A549 (cell line): Measurements from ENCODE around the gene SMC1A. TPM values are rescaled to one million over a fixed set of nuclear protein-coding genes. Genes with fewer than 3 reads are reported as not detected.
A peak's percentile ranks its signal among the peaks of the same experiment; 100 is the strongest.

Experiments used
- ATAC-seq, 2 experiments: fragments of 200-7000 bp in 1 of 2; fragments of >200 bp in 1 of 2; cut with Nextera tagmentation in 1 of 2; cut with Tn5 transposase in 1 of 2; 3 replicates each; pipeline versions ENCODE4 v1.8.0 to v1.9.1; 2018 to 2020; ENCODE audit warnings: mild to moderate bottlenecking in 1 of 2, moderate library complexity in 1 of 2
- CTCF ChIA-PET: fragments of 300-600 bp; sonication (Branson Sonifier 250); formaldehyde crosslinking; extraction: SDS; loops from one replicate; lab custom pipeline; 2021; ENCODE audit warnings: antibody characterized with exemption, inconsistent platforms; lab: Yijun Ruan, JAX
- POLR2A ChIA-PET: fragments of 350-600 bp; formaldehyde crosslinking; extraction: SDS; loops from one replicate; lab custom pipeline; 2021; ENCODE audit warnings: antibody characterized with exemption, inconsistent platforms; lab: Yijun Ruan, JAX
- DNase-seq, 2 experiments: peaks; one replicate each; pipeline versions ENCODE4 v3.0.0 to v3.0.0-alpha.2; 2011 to 2016; ENCODE audit warnings: low read depth in 1 of 2, low spot score in 1 of 2
- FAIRE-seq: peaks from 2 replicates; lab custom pipeline; 2011; peaks lifted over from hg19 to GRCh38; lab: Jason Lieb, UNC
- H3K27ac ChIP-seq, 2 experiments: fragments of >200 bp; sonication (Bioruptor Twin); formaldehyde crosslinking; 3 replicates each; pipeline ENCODE4 v1.5.1; 2016 to 2017
- H3K4me1 ChIP-seq: fragments of >200 bp; sonication (Bioruptor Twin); formaldehyde crosslinking; 3 replicates; pipeline ENCODE4 v1.6.1; 2016
- H3K4me2 ChIP-seq: fragments of >200 bp; sonication (Bioruptor Twin); formaldehyde crosslinking; 3 replicates; pipeline ENCODE4 v1.6.1; 2016
- H3K4me3 ChIP-seq: fragments of >200 bp; sonication (Bioruptor Twin); formaldehyde crosslinking; 3 replicates; pipeline ENCODE4 v1.5.1; 2016
- H3K9me3 ChIP-seq: fragments of >200 bp; sonication (Bioruptor Twin); formaldehyde crosslinking; 3 replicates; pipeline ENCODE4 v1.6.1; 2016
- CEBPB ChIP-seq, 2 experiments: fragments of >200 bp in 1 of 2; sonication (Bioruptor Twin) in 1 of 2; formaldehyde crosslinking in 1 of 2; IDR thresholded peaks; 2 replicates each; pipeline ENCODE4 v1.6.1; 2012 to 2016
- CHD2 ChIP-seq: fragments of 150-350 bp; IDR thresholded peaks from 2 replicates; pipeline ENCODE4 v1.6.1; 2014; ENCODE audit warnings: low read length; ENCODE audit not compliant: partially characterized antibody
- CTCF ChIP-seq: fragments of >200 bp; sonication (Bioruptor Twin); formaldehyde crosslinking; IDR thresholded peaks from 3 replicates; pipeline ENCODE4 v1.5.1; 2016
- E2F6 ChIP-seq: IDR thresholded peaks from 2 replicates; pipeline ENCODE4 v1.6.1; 2012; ENCODE audit warnings: low read depth, borderline replicate concordance
- EP300 ChIP-seq, 2 experiments: fragments of >200 bp; sonication (Bioruptor Twin); formaldehyde crosslinking; IDR thresholded peaks; 2 replicates in 1 of 2; 3 replicates in 1 of 2; pipeline ENCODE4 v1.6.1; 2016 to 2017
- FOSB ChIP-seq: fragments of 250-450 bp; sonication (Bioruptor Pico); IDR thresholded peaks from 2 replicates; pipeline ENCODE4 v1.5.0; 2020; ENCODE audit warnings: mild to moderate bottlenecking, moderate library complexity
- FOXS1 ChIP-seq: fragments of 250-450 bp; sonication (Bioruptor Pico); IDR thresholded peaks from 2 replicates; pipeline ENCODE4 v1.5.0; 2020; ENCODE audit warnings: mild to moderate bottlenecking, moderate library complexity
- HOXB13 ChIP-seq: fragments of 250-450 bp; sonication (Bioruptor Pico); IDR thresholded peaks from 2 replicates; pipeline ENCODE4 v1.5.0; 2020; ENCODE audit warnings: low read depth, mild to moderate bottlenecking, moderate library complexity
- HOXB5 ChIP-seq: fragments of 250-450 bp; sonication (Bioruptor Pico); IDR thresholded peaks from 2 replicates; pipeline ENCODE4 v1.5.0; 2020; ENCODE audit warnings: mild to moderate bottlenecking, moderate library complexity
- JUN ChIP-seq, 2 experiments: fragments of >200 bp; sonication (Bioruptor Twin); formaldehyde crosslinking; IDR thresholded peaks; 2 replicates in 1 of 2; 3 replicates in 1 of 2; pipeline ENCODE4 v1.6.1; 2016 to 2017
- JUNB ChIP-seq: fragments of >200 bp; sonication (Bioruptor Twin); formaldehyde crosslinking; IDR thresholded peaks from 2 replicates; pipeline ENCODE4 v1.6.1; 2016
- MAFK ChIP-seq: fragments of 450-650 bp; IDR thresholded peaks from 2 replicates; pipeline ENCODE4 v1.6.1; 2014; ENCODE audit not compliant: partially characterized antibody
- MAX ChIP-seq: IDR thresholded peaks from 2 replicates; pipeline ENCODE4 v1.6.1; 2012
- MAZ ChIP-seq: fragments of 150-350 bp; IDR thresholded peaks from 2 replicates; pipeline ENCODE4 v1.6.1; 2014; ENCODE audit warnings: antibody characterized with exemption, low read depth, low read length, borderline replicate concordance
- NFE2L2 ChIP-seq: fragments of 150-350 bp; conservative IDR thresholded peaks from 2 replicates; pipeline ENCODE4 v1.6.1; 2014; ENCODE audit warnings: low read length
- NR3C1 ChIP-seq: fragments of >200 bp; sonication (Bioruptor Twin); formaldehyde crosslinking; IDR thresholded peaks from 3 replicates; pipeline ENCODE4 v1.6.1; 2017
- PHF8 ChIP-seq: fragments of 200-600 bp; sonication (generic); IDR thresholded peaks from 2 replicates; pipeline ENCODE4 v1.6.1; 2016; ENCODE audit warnings: low read depth, mild to moderate bottlenecking, antibody characterized with exemption, moderate library complexity, borderline replicate concordance
- POLR2A ChIP-seq: IDR thresholded peaks from 2 replicates; pipeline ENCODE4 v1.6.1; 2012; ENCODE audit warnings: mild to moderate bottlenecking, low read length
- POLR2AphosphoS2 ChIP-seq: conservative IDR thresholded peaks from 2 replicates; pipeline ENCODE4 v1.6.1; 2012; ENCODE audit warnings: low read length, improper control_type of control experiment, inconsistent platforms
- RAD21 ChIP-seq, 2 experiments: fragments of >200 bp in 1 of 2; sonication (Bioruptor Twin) in 1 of 2; formaldehyde crosslinking in 1 of 2; IDR thresholded peaks in 1 of 2; conservative IDR thresholded peaks in 1 of 2; 2 replicates in 1 of 2; 3 replicates in 1 of 2; pipeline ENCODE4 v1.6.1; 2012 to 2018; ENCODE audit warnings: inconsistent platforms in 1 of 2
- RARB ChIP-seq: fragments of 250-450 bp; sonication (Bioruptor Pico); IDR thresholded peaks from 2 replicates; pipeline ENCODE4 v1.8.0; 2021; ENCODE audit warnings: mild to moderate bottlenecking, moderate library complexity
- RNF2 ChIP-seq: fragments of 200-600 bp; sonication (generic); IDR thresholded peaks from 2 replicates; pipeline ENCODE4 v1.6.1; 2016; ENCODE audit warnings: low read depth, mild to moderate bottlenecking, antibody characterized with exemption, moderate library complexity, borderline replicate concordance
- SMC3 ChIP-seq: fragments of >200 bp; sonication (Bioruptor Twin); formaldehyde crosslinking; IDR thresholded peaks from 3 replicates; pipeline ENCODE4 v1.6.1; 2018; ENCODE audit warnings: inconsistent platforms
- TFCP2L1 ChIP-seq: fragments of 250-450 bp; sonication (Bioruptor Pico); IDR thresholded peaks from 2 replicates; pipeline ENCODE4 v1.5.0; 2021; ENCODE audit warnings: mild to moderate bottlenecking
- TP53 ChIP-seq: fragments of 250-450 bp; sonication (Bioruptor Pico); IDR thresholded peaks from 2 replicates; pipeline ENCODE4 v1.5.0; 2021; ENCODE audit warnings: mild to moderate bottlenecking, moderate library complexity
- ZC3H11A ChIP-seq: fragments of 450-650 bp; IDR thresholded peaks from 2 replicates; pipeline ENCODE4 v1.6.1; 2014; ENCODE audit warnings: antibody characterized with exemption, mild to moderate bottlenecking
- ZSCAN20 ChIP-seq: fragments of 250-450 bp; sonication (Bioruptor Pico); IDR thresholded peaks from 2 replicates; pipeline ENCODE4 v1.8.0; 2022; ENCODE audit warnings: mild to moderate bottlenecking, moderate library complexity
- WGBS: methylation state at CpG from one replicate; pipeline ENCODE4 v1.1.6; 2017; ENCODE audit errors: missing lambda C conversion rate; 5-methylcytosine and 5-hydroxymethylcytosine counted together
- polyA plus RNA-seq, 4 experiments: library from polyadenylated mRNA; depleted of rRNA in 3 of 4; stranded (reverse); fragments of >200 nt; fragmentation: RNase III in 1 of 4; extraction: RNeasy Plus Mini Kit Qiagen cat#74134 plus additional on column Dnase treatment in 1 of 4; gene quantifications; 2 replicates in 3 of 4; 3 replicates in 1 of 4; pipeline ENCODE4 v1.2.3, GENCODE V29; 2011 to 2017

SMC1A gene
- polyA plus RNA-seq, 2 of the 4 experiments (the other 2 are of a cell fraction): 76.7 to 100 TPM

GRCh38 chrX:53438174-53438831 lies 15.8 kb upstream of the SMC1A start:
- WGBS: 69% methylated on average over 5 of the region's 5 CpGs
- Histone ChIP-seq H3K9me3 (no peaks in the 10 kb centered on the region), H3K4me2 (no peak overlapping the region), H3K4me3 (no peak overlapping the region), H3K4me1 (peaks cover 16% of the 10 kb centered on the region), H3K27ac (no peak overlapping the region)
- FAIRE-seq (peak; percentile 51), DNase-seq (no peak), ATAC-seq (no peak)
- ChIA-PET POLR2A (no interaction called here), CTCF (no interaction called here)
- TF ChIP-seq CHD2 (no peak), EP300 (IDR thresholded peaks at IDR 0.05) (no peak), JUN (IDR thresholded peaks at IDR 0.05) (no peak), ZC3H11A (no peak), ZSCAN20 (no peak), NFE2L2 (no peak), RNF2 (no peak), FOXS1 (CRISPR knock-in tag) (no peak), HOXB5 (CRISPR knock-in tag) (no peak), RARB (CRISPR knock-in tag) (no peak), CEBPB (IDR thresholded peaks at IDR 0.05) (no peak), JUNB (no peak)

- Histone ChIP-seq H3K4me2 (no peak overlapping the region), H3K9me3 (no peaks in the 10 kb centered on the region), H3K4me1 (peaks cover 12% of the 10 kb centered on the region), H3K4me3 (no peak overlapping the region), H3K27ac (no peak overlapping the region)
- TF ChIP-seq JUN (IDR thresholded peaks at IDR 0.05) (no peak), TP53 (CRISPR knock-in tag) (no peak), PHF8 (no peak), TFCP2L1 (CRISPR knock-in tag) (no peak), NR3C1 (no peak), ZSCAN20 (no peak), FOSB (no peak), POLR2A (no peak), MAZ (no peak)
- ATAC-seq: no peak
- FAIRE-seq: no peak
- WGBS: 83% methylated on average over 2 of the region's 2 CpGs
- no peak for DNase-seq
- ChIA-PET CTCF (interaction anchor here (0.8 to 3.6 kb wide), 14 partner anchors 9 to 153 kb away, joined by 3 to 36 read pairs (median 4); partner anchors contain the start of gene RIBC1), POLR2A (interaction anchor here (1.0 kb wide), 1 partner anchor 14 kb away, joined by 4 read pairs; the partner anchor contains the start of gene RIBC1)
Observed at GRCh38 chrX:53437206-53437605, 14.8 kb upstream of the SMC1A start.

- WGBS: 7% methylated on average over 3 of the region's 4 CpGs
- H3K4me3 ChIP-seq: no peak overlapping the region
- ATAC-seq (peak; percentile 74 to 78; a peak in 4 of 6 replicates), DNase-seq (peak; percentile 70 to 78), FAIRE-seq (peak; percentile 100)
- H3K4me1 ChIP-seq: peaks cover 12% of the 10 kb centered on the region
- TF ChIP-seq RNF2 (no peak), CTCF (peak; percentile 68), FOXS1 (CRISPR knock-in tag) (no peak), HOXB13 (CRISPR knock-in tag) (no peak), RAD21 (conservative IDR thresholded peaks at IDR 0.05 in 1 of 2, IDR thresholded peaks at IDR 0.05 in 1 of 2) (peak; percentile 50 to 59), SMC3 (peak; percentile 65), MAFK (no peak), MAX (no peak; the same call in 1 of the 2 replicates), POLR2AphosphoS2 (no peak), E2F6 (no peak)
- POLR2A ChIA-PET: interaction anchor here (1.9 kb wide), 1 partner anchor 13 kb away, joined by 5 read pairs; the partner anchor contains the start of gene RIBC1
- H3K9me3 ChIP-seq: no peaks in the 10 kb centered on the region
- H3K4me2 ChIP-seq: peak overlapping the region; percentile 37; the same call in 1 of the 3 replicates
- no peak overlapping the region for H3K27ac ChIP-seq
- CTCF ChIA-PET: interaction anchor here (0.8 to 3.6 kb wide), 15 partner anchors 8 to 152 kb away, joined by 3 to 36 read pairs (median 5); partner anchors contain the start of genes RIBC1 and SMC1A
Observed at GRCh38 chrX:53435997-53436396, 13.5 kb upstream of the SMC1A start.
